GM23338 (cell line): ENCODE results near the gene TBC1D3H.
"Not testable (repeated sequence)": the region's sequence is repeated elsewhere in the genome, so short reads cannot be mapped to it uniquely, and the experiment has no call there.

ENCODE experiments used
- CREB1 ChIP-seq: fragments of 250-450 bp; sonication (Bioruptor Pico); IDR thresholded peaks from 2 replicates; pipeline ENCODE4 v1.5.0; 2020; ENCODE audit warnings: low read depth, mild to moderate bottlenecking, moderate library complexity
- CTCF ChIP-seq, 2 experiments: fragments of 200-600 bp in 1 of 2; sonication (generic) in 1 of 2; conservative IDR thresholded peaks; 2 replicates each; pipeline versions ENCODE4 v1.5.1 to v1.6.1; 2016 to 2017; ENCODE audit warnings: antibody characterized with exemption in 2 of 2, low read depth in 2 of 2, mild to moderate bottlenecking in 2 of 2, moderate library complexity in 1 of 2
- ETS1 ChIP-seq: IDR thresholded peaks from 2 replicates; pipeline ENCODE4 v1.6.1; 2016; ENCODE audit warnings: antibody characterized with exemption
- EZH2 ChIP-seq: fragments of 200-600 bp; sonication (generic); IDR thresholded peaks from one replicate; pipeline ENCODE4 v1.8.0; 2017; ENCODE audit warnings: antibody characterized with exemption, mild to moderate bottlenecking, low read depth; ENCODE audit not compliant: unreplicated experiment
- POLR2AphosphoS5 ChIP-seq: IDR thresholded peaks from 2 replicates; pipeline ENCODE4 v1.6.1; 2016; ENCODE audit warnings: antibody characterized with exemption, low read depth
- ZNF462 ChIP-seq: fragments of 250-450 bp; sonication (Bioruptor Pico); IDR thresholded peaks from 2 replicates; pipeline ENCODE4 v1.5.0; 2020; ENCODE audit warnings: mild to moderate bottlenecking, moderate library complexity
- TF ChIP-seq, protein P1 (sequence below): IDR thresholded peaks from one replicate; pipeline ENCODE4 v1.6.1; 2018; ENCODE audit warnings: antibody characterized with exemption; ENCODE audit not compliant: unreplicated experiment

DNA sequence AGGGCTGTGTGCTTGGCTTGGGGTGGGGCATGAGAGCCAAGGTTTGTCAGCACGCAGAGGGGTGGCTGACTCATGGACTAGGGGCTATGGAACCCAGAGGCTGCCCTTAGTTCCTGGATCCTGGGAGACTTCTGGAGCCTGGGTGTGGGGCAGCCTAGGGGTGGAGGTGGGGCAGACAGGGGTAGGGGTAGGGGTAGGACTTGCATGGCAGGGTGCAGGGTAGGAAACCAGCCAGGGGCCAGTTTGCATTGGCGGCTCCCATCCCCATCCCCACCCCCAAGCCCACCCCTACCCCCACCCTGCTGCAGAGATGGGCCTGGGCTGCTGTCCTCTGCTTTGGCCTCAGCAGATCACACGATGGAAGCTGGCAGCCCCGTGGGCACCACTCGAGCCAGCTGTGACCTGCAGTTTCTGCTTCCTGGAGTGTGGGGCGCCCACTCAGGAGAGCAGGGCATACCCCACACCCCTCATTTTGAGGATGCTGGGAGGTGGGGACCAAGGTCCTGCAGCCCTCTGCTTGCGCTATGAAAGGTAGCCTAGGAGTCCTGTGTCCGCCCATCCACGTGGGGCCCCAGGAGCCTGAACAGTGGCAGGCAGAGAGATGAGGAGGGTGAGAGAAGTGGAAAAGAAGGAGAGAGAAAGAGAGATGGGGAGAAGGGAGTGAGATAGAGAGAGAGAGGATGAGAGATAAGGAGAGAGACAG, 2.9 kb upstream of the TBC1D3H start:
- not testable (repeated sequence) for TF ChIP-seq ZNF462; EZH2; CTCF (conservative IDR thresholded peaks at IDR 0.05; ENCODE audit: low read depth in 2 of 2); POLR2AphosphoS5; ETS1; CREB1
- TF ChIP-seq, protein P1, sequence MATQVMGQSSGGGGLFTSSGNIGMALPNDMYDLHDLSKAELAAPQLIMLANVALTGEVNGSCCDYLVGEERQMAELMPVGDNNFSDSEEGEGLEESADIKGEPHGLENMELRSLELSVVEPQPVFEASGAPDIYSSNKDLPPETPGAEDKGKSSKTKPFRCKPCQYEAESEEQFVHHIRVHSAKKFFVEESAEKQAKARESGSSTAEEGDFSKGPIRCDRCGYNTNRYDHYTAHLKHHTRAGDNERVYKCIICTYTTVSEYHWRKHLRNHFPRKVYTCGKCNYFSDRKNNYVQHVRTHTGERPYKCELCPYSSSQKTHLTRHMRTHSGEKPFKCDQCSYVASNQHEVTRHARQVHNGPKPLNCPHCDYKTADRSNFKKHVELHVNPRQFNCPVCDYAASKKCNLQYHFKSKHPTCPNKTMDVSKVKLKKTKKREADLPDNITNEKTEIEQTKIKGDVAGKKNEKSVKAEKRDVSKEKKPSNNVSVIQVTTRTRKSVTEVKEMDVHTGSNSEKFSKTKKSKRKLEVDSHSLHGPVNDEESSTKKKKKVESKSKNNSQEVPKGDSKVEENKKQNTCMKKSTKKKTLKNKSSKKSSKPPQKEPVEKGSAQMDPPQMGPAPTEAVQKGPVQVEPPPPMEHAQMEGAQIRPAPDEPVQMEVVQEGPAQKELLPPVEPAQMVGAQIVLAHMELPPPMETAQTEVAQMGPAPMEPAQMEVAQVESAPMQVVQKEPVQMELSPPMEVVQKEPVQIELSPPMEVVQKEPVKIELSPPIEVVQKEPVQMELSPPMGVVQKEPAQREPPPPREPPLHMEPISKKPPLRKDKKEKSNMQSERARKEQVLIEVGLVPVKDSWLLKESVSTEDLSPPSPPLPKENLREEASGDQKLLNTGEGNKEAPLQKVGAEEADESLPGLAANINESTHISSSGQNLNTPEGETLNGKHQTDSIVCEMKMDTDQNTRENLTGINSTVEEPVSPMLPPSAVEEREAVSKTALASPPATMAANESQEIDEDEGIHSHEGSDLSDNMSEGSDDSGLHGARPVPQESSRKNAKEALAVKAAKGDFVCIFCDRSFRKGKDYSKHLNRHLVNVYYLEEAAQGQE: not testable (repeated sequence)
